ENCODE data around the gene MTARC2. TPM values are rescaled to one million over a fixed set of nuclear protein-coding genes. Genes with fewer than 3 reads are reported as not detected.
"Not testable (repeated sequence)": the region's sequence is repeated elsewhere in the genome, so short reads cannot be mapped to it uniquely, and the experiment has no call there.

MTARC2 gene
- total RNA-seq, 1 donor from 2014 or later, result not detected

- peaks cover 3% of the 10 kb centered on the region for H3K36me3 ChIP-seq
- no peak for DNase-seq (ENCODE audit: low spot score)
- H3K4me1 ChIP-seq, result no peaks in the 10 kb centered on the region
- H3F3A ChIP-seq (ENCODE audit: low read depth), result no peaks in the 10 kb centered on the region
- no peaks in the 10 kb centered on the region for H3K27me3 ChIP-seq
- TF ChIP-seq CTCF (IDR thresholded peaks at IDR 0.05), result no peak
- TF ChIP-seq EZH2phosphoT487 (IDR thresholded peaks at IDR 0.05), result no peak
- no peak for TF ChIP-seq EZH2 (IDR thresholded peaks at IDR 0.05)
- Mint-ChIP-seq H3K9me3 (peaks cover 9% of the 10 kb centered on the region), H3K4me1 (no peaks in the 10 kb centered on the region), H3K27me3 (ENCODE audit: insufficient read depth, low read depth) (peaks cover 3% of the 10 kb centered on the region), H3K36me3 (no peaks in the 10 kb centered on the region), H3K4me3 (no peak overlapping the region), H3K27ac (no peak overlapping the region)
- H3K9ac ChIP-seq, result no peak overlapping the region
- no peak overlapping the region for H3K4me3 ChIP-seq
- H2AFZ ChIP-seq (replicated peaks), result no peak overlapping the region
- peaks cover 10% of the 10 kb centered on the region for H3K9me3 ChIP-seq (ENCODE audit: low read depth)
- H4K20me1 ChIP-seq (ENCODE audit: low read depth), result no peaks in the 10 kb centered on the region
- H3K4me2 ChIP-seq, result no peak overlapping the region
- H3K79me2 ChIP-seq (ENCODE audit: low read depth), result no peaks in the 10 kb centered on the region
- H3K27ac ChIP-seq, result no peak overlapping the region
These were observed 36.9 kb upstream of the MTARC2 start for GRCh38 chr1:220711056-220711809.

GRCh38 chr1:220715986-220716385 is 32.1 kb upstream of the MTARC2 start:
- not testable (repeated sequence) for H2AFZ ChIP-seq (replicated peaks); H3K36me3 ChIP-seq; H3K9ac ChIP-seq; H3K4me3 Mint-ChIP-seq; H3K27me3 ChIP-seq; H3K27ac Mint-ChIP-seq; H3K36me3 Mint-ChIP-seq; H4K20me1 ChIP-seq (ENCODE audit: low read depth); H3K4me1 ChIP-seq; H3K4me3 ChIP-seq; H3K27me3 Mint-ChIP-seq (ENCODE audit: insufficient read depth, low read depth); H3K79me2 ChIP-seq (ENCODE audit: low read depth); H3F3A ChIP-seq (ENCODE audit: low read depth); H3K4me1 Mint-ChIP-seq; DNase-seq (ENCODE audit: low spot score); H3K4me2 ChIP-seq; H3K27ac ChIP-seq
- peaks cover 17% of the 10 kb centered on the region for H3K9me3 ChIP-seq (ENCODE audit: low read depth)
- H3K9me3 Mint-ChIP-seq, result peaks cover 17% of the 10 kb centered on the region

GRCh38 chr1:220717800-220718640 is 30.1 kb upstream of the MTARC2 start:
- no peak overlapping the region for H3K4me2 ChIP-seq
- no peaks in the 10 kb centered on the region for H3K4me1 ChIP-seq
- DNase-seq (ENCODE audit: low spot score), result no peak
- no peak overlapping the region for H2AFZ ChIP-seq (replicated peaks)
- no peaks in the 10 kb centered on the region for H3F3A ChIP-seq (ENCODE audit: low read depth)
- H3K27me3 ChIP-seq, result no peaks in the 10 kb centered on the region
- H3K79me2 ChIP-seq (ENCODE audit: low read depth), result no peaks in the 10 kb centered on the region
- Mint-ChIP-seq H3K9me3 (peaks cover 17% of the 10 kb centered on the region), H3K4me1 (no peaks in the 10 kb centered on the region), H3K36me3 (no peaks in the 10 kb centered on the region), H3K27ac (no peak overlapping the region), H3K27me3 (ENCODE audit: insufficient read depth, low read depth) (no peaks in the 10 kb centered on the region), H3K4me3 (no peak overlapping the region)
- no peak overlapping the region for H3K4me3 ChIP-seq
- no peaks in the 10 kb centered on the region for H4K20me1 ChIP-seq (ENCODE audit: low read depth)
- H3K36me3 ChIP-seq, result peaks cover 6% of the 10 kb centered on the region
- no peak overlapping the region for H3K27ac ChIP-seq
- H3K9ac ChIP-seq, result no peak overlapping the region
- peaks cover 17% of the 10 kb centered on the region for H3K9me3 ChIP-seq (ENCODE audit: low read depth)
- no peak for TF ChIP-seq EZH2 (IDR thresholded peaks at IDR 0.05)

GRCh38 chr1:220721266-220721665 is 26.9 kb upstream of the MTARC2 start:
- H3K36me3 ChIP-seq; H3K27me3 ChIP-seq; H3K27ac ChIP-seq; H3K4me3 ChIP-seq; DNase-seq (ENCODE audit: low spot score); H3K36me3 Mint-ChIP-seq; H3K9ac ChIP-seq; H3K9me3 Mint-ChIP-seq; H3K4me1 ChIP-seq; H2AFZ ChIP-seq (replicated peaks); H3K79me2 ChIP-seq (ENCODE audit: low read depth); H3K27ac Mint-ChIP-seq; H3K4me1 Mint-ChIP-seq; H3K27me3 Mint-ChIP-seq (ENCODE audit: insufficient read depth, low read depth); H3K9me3 ChIP-seq (ENCODE audit: low read depth); H4K20me1 ChIP-seq (ENCODE audit: low read depth); H3F3A ChIP-seq (ENCODE audit: low read depth); H3K4me2 ChIP-seq; H3K4me3 Mint-ChIP-seq: not testable (repeated sequence)
